ENCODE measurements around the gene REEP6. TPM values are rescaled to one million over a fixed set of nuclear protein-coding genes. Genes with fewer than 3 reads are reported as not detected.

REEP6 gene
- total and polyA plus RNA-seq, 2 of the 8 experiments (the other 6 are each of a cell fraction or from before 2014, with no cell fraction given), result 12.6 to 20.7 TPM

- TF ChIP-seq, protein P1, sequence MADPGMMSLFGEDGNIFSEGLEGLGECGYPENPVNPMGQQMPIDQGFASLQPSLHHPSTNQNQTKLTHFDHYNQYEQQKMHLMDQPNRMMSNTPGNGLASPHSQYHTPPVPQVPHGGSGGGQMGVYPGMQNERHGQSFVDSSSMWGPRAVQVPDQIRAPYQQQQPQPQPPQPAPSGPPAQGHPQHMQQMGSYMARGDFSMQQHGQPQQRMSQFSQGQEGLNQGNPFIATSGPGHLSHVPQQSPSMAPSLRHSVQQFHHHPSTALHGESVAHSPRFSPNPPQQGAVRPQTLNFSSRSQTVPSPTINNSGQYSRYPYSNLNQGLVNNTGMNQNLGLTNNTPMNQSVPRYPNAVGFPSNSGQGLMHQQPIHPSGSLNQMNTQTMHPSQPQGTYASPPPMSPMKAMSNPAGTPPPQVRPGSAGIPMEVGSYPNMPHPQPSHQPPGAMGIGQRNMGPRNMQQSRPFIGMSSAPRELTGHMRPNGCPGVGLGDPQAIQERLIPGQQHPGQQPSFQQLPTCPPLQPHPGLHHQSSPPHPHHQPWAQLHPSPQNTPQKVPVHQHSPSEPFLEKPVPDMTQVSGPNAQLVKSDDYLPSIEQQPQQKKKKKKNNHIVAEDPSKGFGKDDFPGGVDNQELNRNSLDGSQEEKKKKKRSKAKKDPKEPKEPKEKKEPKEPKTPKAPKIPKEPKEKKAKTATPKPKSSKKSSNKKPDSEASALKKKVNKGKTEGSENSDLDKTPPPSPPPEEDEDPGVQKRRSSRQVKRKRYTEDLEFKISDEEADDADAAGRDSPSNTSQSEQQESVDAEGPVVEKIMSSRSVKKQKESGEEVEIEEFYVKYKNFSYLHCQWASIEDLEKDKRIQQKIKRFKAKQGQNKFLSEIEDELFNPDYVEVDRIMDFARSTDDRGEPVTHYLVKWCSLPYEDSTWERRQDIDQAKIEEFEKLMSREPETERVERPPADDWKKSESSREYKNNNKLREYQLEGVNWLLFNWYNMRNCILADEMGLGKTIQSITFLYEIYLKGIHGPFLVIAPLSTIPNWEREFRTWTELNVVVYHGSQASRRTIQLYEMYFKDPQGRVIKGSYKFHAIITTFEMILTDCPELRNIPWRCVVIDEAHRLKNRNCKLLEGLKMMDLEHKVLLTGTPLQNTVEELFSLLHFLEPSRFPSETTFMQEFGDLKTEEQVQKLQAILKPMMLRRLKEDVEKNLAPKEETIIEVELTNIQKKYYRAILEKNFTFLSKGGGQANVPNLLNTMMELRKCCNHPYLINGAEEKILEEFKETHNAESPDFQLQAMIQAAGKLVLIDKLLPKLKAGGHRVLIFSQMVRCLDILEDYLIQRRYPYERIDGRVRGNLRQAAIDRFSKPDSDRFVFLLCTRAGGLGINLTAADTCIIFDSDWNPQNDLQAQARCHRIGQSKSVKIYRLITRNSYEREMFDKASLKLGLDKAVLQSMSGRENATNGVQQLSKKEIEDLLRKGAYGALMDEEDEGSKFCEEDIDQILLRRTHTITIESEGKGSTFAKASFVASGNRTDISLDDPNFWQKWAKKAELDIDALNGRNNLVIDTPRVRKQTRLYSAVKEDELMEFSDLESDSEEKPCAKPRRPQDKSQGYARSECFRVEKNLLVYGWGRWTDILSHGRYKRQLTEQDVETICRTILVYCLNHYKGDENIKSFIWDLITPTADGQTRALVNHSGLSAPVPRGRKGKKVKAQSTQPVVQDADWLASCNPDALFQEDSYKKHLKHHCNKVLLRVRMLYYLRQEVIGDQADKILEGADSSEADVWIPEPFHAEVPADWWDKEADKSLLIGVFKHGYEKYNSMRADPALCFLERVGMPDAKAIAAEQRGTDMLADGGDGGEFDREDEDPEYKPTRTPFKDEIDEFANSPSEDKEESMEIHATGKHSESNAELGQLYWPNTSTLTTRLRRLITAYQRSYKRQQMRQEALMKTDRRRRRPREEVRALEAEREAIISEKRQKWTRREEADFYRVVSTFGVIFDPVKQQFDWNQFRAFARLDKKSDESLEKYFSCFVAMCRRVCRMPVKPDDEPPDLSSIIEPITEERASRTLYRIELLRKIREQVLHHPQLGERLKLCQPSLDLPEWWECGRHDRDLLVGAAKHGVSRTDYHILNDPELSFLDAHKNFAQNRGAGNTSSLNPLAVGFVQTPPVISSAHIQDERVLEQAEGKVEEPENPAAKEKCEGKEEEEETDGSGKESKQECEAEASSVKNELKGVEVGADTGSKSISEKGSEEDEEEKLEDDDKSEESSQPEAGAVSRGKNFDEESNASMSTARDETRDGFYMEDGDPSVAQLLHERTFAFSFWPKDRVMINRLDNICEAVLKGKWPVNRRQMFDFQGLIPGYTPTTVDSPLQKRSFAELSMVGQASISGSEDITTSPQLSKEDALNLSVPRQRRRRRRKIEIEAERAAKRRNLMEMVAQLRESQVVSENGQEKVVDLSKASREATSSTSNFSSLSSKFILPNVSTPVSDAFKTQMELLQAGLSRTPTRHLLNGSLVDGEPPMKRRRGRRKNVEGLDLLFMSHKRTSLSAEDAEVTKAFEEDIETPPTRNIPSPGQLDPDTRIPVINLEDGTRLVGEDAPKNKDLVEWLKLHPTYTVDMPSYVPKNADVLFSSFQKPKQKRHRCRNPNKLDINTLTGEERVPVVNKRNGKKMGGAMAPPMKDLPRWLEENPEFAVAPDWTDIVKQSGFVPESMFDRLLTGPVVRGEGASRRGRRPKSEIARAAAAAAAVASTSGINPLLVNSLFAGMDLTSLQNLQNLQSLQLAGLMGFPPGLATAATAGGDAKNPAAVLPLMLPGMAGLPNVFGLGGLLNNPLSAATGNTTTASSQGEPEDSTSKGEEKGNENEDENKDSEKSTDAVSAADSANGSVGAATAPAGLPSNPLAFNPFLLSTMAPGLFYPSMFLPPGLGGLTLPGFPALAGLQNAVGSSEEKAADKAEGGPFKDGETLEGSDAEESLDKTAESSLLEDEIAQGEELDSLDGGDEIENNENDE (IDR thresholded peaks at IDR 0.05; ENCODE audit: insufficient replicate concordance, low read length), result no peak
- no peak for TF ChIP-seq HDAC6 (IDR thresholded peaks at IDR 0.05; ENCODE audit: low read depth, low read length)
- no peak for TF ChIP-seq JUN (IDR thresholded peaks at IDR 0.05; ENCODE audit: low read depth, low read length)
- no peak for TF ChIP-seq CHD1 (IDR thresholded peaks at IDR 0.05; ENCODE audit: low read depth, low read length)
- no peak for TF ChIP-seq EP300 (IDR thresholded peaks at IDR 0.05; ENCODE audit: borderline replicate concordance in 1 of 2, low read depth in 2 of 2, low read length in 2 of 2)
- no peak for TF ChIP-seq SP1 (IDR thresholded peaks at IDR 0.05; ENCODE audit: low read depth, low read length)
- TF ChIP-seq TAF1 (IDR thresholded peaks at IDR 0.05; ENCODE audit: low read depth, low read length), result no peak
- TF ChIP-seq CBX5 (IDR thresholded peaks at IDR 0.05; ENCODE audit: low read depth, low read length), result no peak
- TF ChIP-seq ZNF274 (IDR thresholded peaks at IDR 0.05; ENCODE audit: borderline replicate concordance, extremely low read depth, low read length), result no peak
- no peak for TF ChIP-seq RAD21 (IDR thresholded peaks at IDR 0.05 in 1 of 2, conservative IDR thresholded peaks at IDR 0.05 in 1 of 2; ENCODE audit: low read depth in 2 of 2, low read length in 2 of 2)
- no peak for TF ChIP-seq SP2 (IDR thresholded peaks at IDR 0.05; ENCODE audit: low read length)
- TF ChIP-seq NRF1 (IDR thresholded peaks at IDR 0.05; ENCODE audit: low read depth, low read length), result no peak
Measured at GRCh38 chr19:1481893-1482360, 9.1 kb upstream of the REEP6 start (continued).

Measured in H1 (cell line).